Raji (cell line): ENCODE results near the gene C1QTNF1.

Source experiments
- POLR2A ChIP-seq: IDR thresholded peaks from 2 replicates; pipeline ENCODE4 v1.6.1; 2011; ENCODE audit warnings: low read depth, low read length, control low read depth; ENCODE audit not compliant: insufficient read depth

C1QTNF1 gene

GRCh38 chr17:79023180-79023705, 726 bp upstream of the C1QTNF1 start:
- TF ChIP-seq POLR2A: no peak

GRCh38 chr17:79024901-79025737, 1.1 kb downstream of the C1QTNF1 start:
- no peak for TF ChIP-seq POLR2A

GRCh38 chr17:79026376-79027273, 2.7 kb downstream of the C1QTNF1 start:
- TF ChIP-seq POLR2A: no peak

GRCh38 chr17:79027274-79027924, 3.4 kb downstream of the C1QTNF1 start:
- no peak for TF ChIP-seq POLR2A

- TF ChIP-seq POLR2A: no peak
Measured at GRCh38 chr17:79027925-79028491, 4.0 kb downstream of the C1QTNF1 start.

- no peak for TF ChIP-seq POLR2A
Measured at GRCh38 chr17:79028496-79029326, 4.7 kb downstream of the C1QTNF1 start.

GRCh38 chr17:79029327-79030009, 5.5 kb downstream of the C1QTNF1 start:
- no peak for TF ChIP-seq POLR2A

GRCh38 chr17:79031996-79032875, 8.3 kb downstream of the C1QTNF1 start:
- no peak for TF ChIP-seq POLR2A

GRCh38 chr17:79033046-79033616, 9.2 kb downstream of the C1QTNF1 start:
- TF ChIP-seq POLR2A: no peak

GRCh38 chr17:79033741-79034501, 10.0 kb downstream of the C1QTNF1 start:
- TF ChIP-seq POLR2A: no peak

- no peak for TF ChIP-seq POLR2A
Measured at GRCh38 chr17:79034931-79035485, 11.0 kb downstream of the C1QTNF1 start.

GRCh38 chr17:79035686-79036085, 11.7 kb downstream of the C1QTNF1 start:
- no peak for TF ChIP-seq POLR2A
